ENCODE data around the gene NRG3.
A peak's percentile ranks its signal among the peaks of the same experiment; 100 is the strongest.

The NRG3 gene

GRCh38 chr10:82238291-82238690 is 363.3 kb downstream of the NRG3 start:
- no peaks in the 10 kb centered on the region for H3K36me3 ChIP-seq (ENCODE audit: control insufficient read depth in 1 of 2, insufficient read depth in 2 of 2, low read length in 2 of 2)
- no peak overlapping the region for H3K18ac ChIP-seq (ENCODE audit: low read length)
- H2BK12ac ChIP-seq (ENCODE audit: low read length): no peak overlapping the region
- no peak overlapping the region for H2AFZ ChIP-seq (ENCODE audit: insufficient read depth, low read length, poor library complexity)
- no peak overlapping the region for H2BK120ac ChIP-seq (ENCODE audit: insufficient read depth, low read length, poor library complexity)
- H3K27me3 ChIP-seq (ENCODE audit: insufficient read depth, low read length): no peaks in the 10 kb centered on the region
- H4K8ac ChIP-seq (ENCODE audit: low read depth, low read length): no peak overlapping the region
- no peak overlapping the region for H2AK5ac ChIP-seq (ENCODE audit: low read length)
- H3K23ac ChIP-seq (ENCODE audit: low read length): no peak overlapping the region
- no CpG with 5 or more reads among the region's 1 CpG for WGBS (ENCODE audit: extremely low coverage, insufficient coverage, insufficient read length)
- H3K79me2 ChIP-seq (ENCODE audit: control insufficient read depth, insufficient read depth, low read length, poor library complexity): no peaks in the 10 kb centered on the region
- no peak overlapping the region for H3K14ac ChIP-seq (ENCODE audit: low read length)
- H3K27ac ChIP-seq (ENCODE audit: low read depth, low read length): no peak overlapping the region
- H3K4me2 ChIP-seq (ENCODE audit: low read length): no peak overlapping the region
- no peak overlapping the region for H3K4ac ChIP-seq (ENCODE audit: low read depth, low read length)
- DNase-seq: no peak
- no peak overlapping the region for H2BK5ac ChIP-seq (ENCODE audit: low read depth, low read length, poor library complexity)
- H3K9me3 ChIP-seq (ENCODE audit: insufficient read depth, low read depth, low read length): no peaks in the 10 kb centered on the region
- no peak overlapping the region for H4K12ac ChIP-seq (ENCODE audit: low read depth, low read length)
- H3K9ac ChIP-seq (ENCODE audit: low read length): no peak overlapping the region
- H3K4me1 ChIP-seq (ENCODE audit: control insufficient read depth in 1 of 2, insufficient read depth in 2 of 2, low read length in 2 of 2): no peaks in the 10 kb centered on the region
- no peak overlapping the region for H4K91ac ChIP-seq (ENCODE audit: low read depth, low read length)
- no peak overlapping the region for H3K4me3 ChIP-seq (ENCODE audit: low read depth, low read length)
- no peaks in the 10 kb centered on the region for H3K79me1 ChIP-seq (ENCODE audit: low read length)

- Histone ChIP-seq H3K9me3 (ENCODE audit: insufficient read depth, low read depth, low read length) (no peaks in the 10 kb centered on the region), H3K27ac (ENCODE audit: low read depth, low read length) (no peak overlapping the region), H3K9ac (ENCODE audit: low read length) (no peak overlapping the region), H4K91ac (ENCODE audit: low read depth, low read length) (no peak overlapping the region), H3K4me3 (ENCODE audit: low read depth, low read length) (no peak overlapping the region), H3K79me1 (ENCODE audit: low read length) (no peaks in the 10 kb centered on the region), H2AK5ac (ENCODE audit: low read length) (no peak overlapping the region), H3K4me2 (ENCODE audit: low read length) (no peak overlapping the region), H2AFZ (ENCODE audit: insufficient read depth, low read length, poor library complexity) (no peak overlapping the region), H3K36me3 (ENCODE audit: control insufficient read depth in 1 of 2, insufficient read depth in 2 of 2, low read length in 2 of 2) (no peaks in the 10 kb centered on the region), H4K8ac (ENCODE audit: low read depth, low read length) (no peak overlapping the region), H2BK120ac (ENCODE audit: insufficient read depth, low read length, poor library complexity) (no peak overlapping the region), H3K27me3 (ENCODE audit: insufficient read depth, low read length) (no peaks in the 10 kb centered on the region), H3K14ac (ENCODE audit: low read length) (no peak overlapping the region), H2BK5ac (ENCODE audit: low read depth, low read length, poor library complexity) (no peak overlapping the region), H3K4me1 (ENCODE audit: control insufficient read depth in 1 of 2, insufficient read depth in 2 of 2, low read length in 2 of 2) (no peaks in the 10 kb centered on the region), H2BK12ac (ENCODE audit: low read length) (no peak overlapping the region), H3K4ac (ENCODE audit: low read depth, low read length) (no peak overlapping the region), H4K12ac (ENCODE audit: low read depth, low read length) (no peak overlapping the region), H3K23ac (ENCODE audit: low read length) (no peak overlapping the region), H3K79me2 (ENCODE audit: control insufficient read depth, insufficient read depth, low read length, poor library complexity) (no peaks in the 10 kb centered on the region), H3K18ac (ENCODE audit: low read length) (no peak overlapping the region)
- DNase-seq: no peak
- WGBS (ENCODE audit: extremely low coverage, insufficient coverage, insufficient read length): no CpG with 5 or more reads among the region's 3 CpGs
Observed at GRCh38 chr10:82240408-82240807, 365.4 kb downstream of the NRG3 start.

GRCh38 chr10:82242778-82243177 is 367.8 kb downstream of the NRG3 start:
- H3K79me2 ChIP-seq (ENCODE audit: control insufficient read depth, insufficient read depth, low read length, poor library complexity): no peaks in the 10 kb centered on the region
- no peak overlapping the region for H4K12ac ChIP-seq (ENCODE audit: low read depth, low read length)
- no peak overlapping the region for H4K91ac ChIP-seq (ENCODE audit: low read depth, low read length)
- H4K8ac ChIP-seq (ENCODE audit: low read depth, low read length): no peak overlapping the region
- no peak overlapping the region for H3K27ac ChIP-seq (ENCODE audit: low read depth, low read length)
- H2AK5ac ChIP-seq (ENCODE audit: low read length): no peak overlapping the region
- H2BK12ac ChIP-seq (ENCODE audit: low read length): no peak overlapping the region
- no peak overlapping the region for H2BK120ac ChIP-seq (ENCODE audit: insufficient read depth, low read length, poor library complexity)
- no peak overlapping the region for H2BK5ac ChIP-seq (ENCODE audit: low read depth, low read length, poor library complexity)
- no peaks in the 10 kb centered on the region for H3K36me3 ChIP-seq (ENCODE audit: control insufficient read depth in 1 of 2, insufficient read depth in 2 of 2, low read length in 2 of 2)
- H3K9ac ChIP-seq (ENCODE audit: low read length): no peak overlapping the region
- DNase-seq: no peak
- no peak overlapping the region for H3K18ac ChIP-seq (ENCODE audit: low read length)
- no peak overlapping the region for H3K4me2 ChIP-seq (ENCODE audit: low read length)
- no peak overlapping the region for H3K14ac ChIP-seq (ENCODE audit: low read length)
- no peaks in the 10 kb centered on the region for H3K9me3 ChIP-seq (ENCODE audit: insufficient read depth, low read depth, low read length)
- H3K4me3 ChIP-seq (ENCODE audit: low read depth, low read length): no peak overlapping the region
- no peak overlapping the region for H3K23ac ChIP-seq (ENCODE audit: low read length)
- WGBS (ENCODE audit: extremely low coverage, insufficient coverage, insufficient read length): no CpG with 5 or more reads among the region's 2 CpGs
- H3K79me1 ChIP-seq (ENCODE audit: low read length): no peaks in the 10 kb centered on the region
- no peak overlapping the region for H3K4ac ChIP-seq (ENCODE audit: low read depth, low read length)
- H3K4me1 ChIP-seq (ENCODE audit: control insufficient read depth in 1 of 2, insufficient read depth in 2 of 2, low read length in 2 of 2): no peaks in the 10 kb centered on the region
- H3K27me3 ChIP-seq (ENCODE audit: insufficient read depth, low read length): no peaks in the 10 kb centered on the region
- no peak overlapping the region for H2AFZ ChIP-seq (ENCODE audit: insufficient read depth, low read length, poor library complexity)

- H3K23ac ChIP-seq (ENCODE audit: low read length): peak overlapping the region; percentile 80
- no peak overlapping the region for H3K14ac ChIP-seq (ENCODE audit: low read length)
- no peak overlapping the region for H3K4me2 ChIP-seq (ENCODE audit: low read length)
- no peak for DNase-seq
- H4K91ac ChIP-seq (ENCODE audit: low read depth, low read length): no peak overlapping the region
- H3K27me3 ChIP-seq (ENCODE audit: insufficient read depth, low read length): no peaks in the 10 kb centered on the region
- H4K12ac ChIP-seq (ENCODE audit: low read depth, low read length): no peak overlapping the region
- H3K79me2 ChIP-seq (ENCODE audit: control insufficient read depth, insufficient read depth, low read length, poor library complexity): no peaks in the 10 kb centered on the region
- no peak overlapping the region for H3K9ac ChIP-seq (ENCODE audit: low read length)
- WGBS (ENCODE audit: extremely low coverage, insufficient coverage, insufficient read length): no CpG with 5 or more reads among the region's 2 CpGs
- no peaks in the 10 kb centered on the region for H3K9me3 ChIP-seq (ENCODE audit: insufficient read depth, low read depth, low read length)
- no peaks in the 10 kb centered on the region for H3K36me3 ChIP-seq (ENCODE audit: control insufficient read depth in 1 of 2, insufficient read depth in 2 of 2, low read length in 2 of 2)
- H3K79me1 ChIP-seq (ENCODE audit: low read length): no peaks in the 10 kb centered on the region
- no peak overlapping the region for H2AK5ac ChIP-seq (ENCODE audit: low read length)
- H4K8ac ChIP-seq (ENCODE audit: low read depth, low read length): no peak overlapping the region
- H3K4me1 ChIP-seq (ENCODE audit: control insufficient read depth in 1 of 2, insufficient read depth in 2 of 2, low read length in 2 of 2): no peaks in the 10 kb centered on the region
- H3K18ac ChIP-seq (ENCODE audit: low read length): no peak overlapping the region
- H2BK12ac ChIP-seq (ENCODE audit: low read length): no peak overlapping the region
- H2BK5ac ChIP-seq (ENCODE audit: low read depth, low read length, poor library complexity): no peak overlapping the region
- H3K4me3 ChIP-seq (ENCODE audit: low read depth, low read length): no peak overlapping the region
- no peak overlapping the region for H2BK120ac ChIP-seq (ENCODE audit: insufficient read depth, low read length, poor library complexity)
- H3K4ac ChIP-seq (ENCODE audit: low read depth, low read length): no peak overlapping the region
- H3K27ac ChIP-seq (ENCODE audit: low read depth, low read length): no peak overlapping the region
- H2AFZ ChIP-seq (ENCODE audit: insufficient read depth, low read length, poor library complexity): no peak overlapping the region
Observed at GRCh38 chr10:82245157-82245556, 370.2 kb downstream of the NRG3 start.
